MCF 10A (cell line): ENCODE results near the gene MCTP2. TPM values are rescaled to one million over a fixed set of nuclear protein-coding genes. Genes with fewer than 3 reads are reported as not detected.
A peak's percentile ranks its signal among the peaks of the same experiment; 100 is the strongest.

Experiments
- BruUV-seq: library from RNA; stranded (reverse); fragments of 400-500 nt; replicated peaks from 2 replicates; lab custom pipeline; 2021; lab: Mats Ljungman, UMichigan
- CTCF ChIA-PET: fragments of 300-600 bp; sonication (Branson Sonifier 250); formaldehyde crosslinking; extraction: SDS; loops from one replicate; lab custom pipeline; 2021; ENCODE audit warnings: antibody characterized with exemption, inconsistent platforms; lab: Yijun Ruan, JAX
- POLR2A ChIA-PET: fragments of 300-600, 350-650 bp; sonication (Branson Sonifier 250); formaldehyde crosslinking; extraction: SDS; loops from one replicate; lab custom pipeline; 2020; ENCODE audit warnings: antibody characterized with exemption, inconsistent platforms; lab: Yijun Ruan, JAX
- DNase-seq: peaks from one replicate; pipeline ENCODE4 v3.0.0-alpha.2; 2018; ENCODE audit not compliant: unreplicated experiment
- H3K27ac Mint-ChIP-seq: one replicate; pipeline ENCODE4 v1.8.0; 2022; ENCODE audit warnings: mild to moderate bottlenecking, low read depth, mixed read lengths; ENCODE audit not compliant: unreplicated experiment
- H3K27me3 Mint-ChIP-seq: one replicate; pipeline ENCODE4 v1.8.0; 2022; ENCODE audit warnings: mixed read lengths; ENCODE audit not compliant: insufficient read depth, unreplicated experiment
- H3K36me3 Mint-ChIP-seq: one replicate; pipeline ENCODE4 v1.8.0; 2022; ENCODE audit warnings: mild to moderate bottlenecking, moderate library complexity, mixed read lengths; ENCODE audit not compliant: insufficient read depth, unreplicated experiment
- H3K4me1 Mint-ChIP-seq: one replicate; pipeline ENCODE4 v1.8.0; 2022; ENCODE audit warnings: mixed read lengths; ENCODE audit not compliant: insufficient read depth, unreplicated experiment
- H3K4me3 Mint-ChIP-seq: one replicate; pipeline ENCODE4 v1.8.0; 2022; ENCODE audit warnings: mild to moderate bottlenecking, moderate library complexity, mixed read lengths; ENCODE audit not compliant: unreplicated experiment
- H3K9me3 Mint-ChIP-seq: one replicate; pipeline ENCODE4 v1.8.0; 2022; ENCODE audit warnings: mixed read lengths; ENCODE audit not compliant: unreplicated experiment
- intact Hi-C: fragments of 100-400 bp; cut with micrococcal nuclease; formaldehyde crosslinking; loops from 2 replicates; pipeline ENCODE4 v1.14.1; 2022
- total RNA-seq: library from RNA; stranded (reverse); gene quantifications from 2 replicates; pipeline ENCODE4 v1.2.3, GENCODE V29; 2022
- TF ChIP-seq, protein P1 (sequence below): fragments of 200-600 bp; IDR thresholded peaks from one replicate; pipeline ENCODE4 v1.8.0; 2022; ENCODE audit warnings: antibody characterized with exemption, mild to moderate bottlenecking; ENCODE audit not compliant: unreplicated experiment

The MCTP2 gene
- total RNA-seq, 1 experiment from 2014 or later: 25.7 TPM

DNA sequence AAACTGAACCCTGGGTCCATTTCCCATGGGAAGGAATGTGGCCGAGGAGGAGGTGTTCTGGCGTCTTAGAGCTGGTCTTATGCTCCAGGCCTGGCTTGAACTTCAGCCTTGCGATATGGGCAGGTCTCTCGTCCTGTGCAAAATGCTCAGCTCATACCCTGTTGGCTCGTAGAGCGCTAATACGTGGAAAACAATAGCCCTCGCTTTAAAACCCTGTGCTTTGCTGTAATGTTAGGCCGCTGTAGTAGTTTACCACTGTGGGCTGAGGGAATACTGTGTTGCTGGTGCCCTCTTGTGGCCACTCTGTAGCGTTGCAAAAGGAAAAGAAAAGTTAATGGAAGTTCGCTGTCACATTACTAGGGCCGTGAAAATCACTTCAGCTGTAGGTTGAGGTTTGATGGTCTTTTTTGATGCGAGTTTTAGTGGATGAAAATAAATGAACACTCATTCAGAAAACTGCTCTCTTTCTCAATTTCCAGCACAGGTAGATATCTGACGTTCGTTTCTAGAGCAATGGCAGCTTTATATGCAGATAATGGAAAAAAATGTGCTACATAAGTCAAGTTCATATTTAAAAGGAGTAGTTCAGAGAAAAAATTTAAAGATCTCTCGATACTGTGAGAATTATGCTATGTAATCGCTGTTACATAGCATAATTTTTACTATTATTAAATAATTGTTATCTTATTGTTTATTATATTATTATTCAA, 92.9 kb downstream of the MCTP2 start:
- BruUV-seq: no TSS peak
- intact Hi-C loops: loop anchor here (1.0 to 2.0 kb wide), 3 partner anchors 85 to 160 kb away; partner anchors contain the start of gene MCTP2
- Mint-ChIP-seq H3K4me3 (no peak overlapping the region), H3K36me3 (peaks cover 9% of the 10 kb centered on the region), H3K27ac (no peak overlapping the region), H3K27me3 (no peaks in the 10 kb centered on the region), H3K4me1 (no peaks in the 10 kb centered on the region), H3K9me3 (no peaks in the 10 kb centered on the region)
- POLR2A ChIA-PET: interaction anchor here (0.5 to 4.7 kb wide), 3 partner anchors 76 to 160 kb away, joined by 3 to 56 read pairs (median 34); partner anchors contain the start of gene MCTP2
- peak; percentile 61 for DNase-seq
- TF ChIP-seq, protein P1, sequence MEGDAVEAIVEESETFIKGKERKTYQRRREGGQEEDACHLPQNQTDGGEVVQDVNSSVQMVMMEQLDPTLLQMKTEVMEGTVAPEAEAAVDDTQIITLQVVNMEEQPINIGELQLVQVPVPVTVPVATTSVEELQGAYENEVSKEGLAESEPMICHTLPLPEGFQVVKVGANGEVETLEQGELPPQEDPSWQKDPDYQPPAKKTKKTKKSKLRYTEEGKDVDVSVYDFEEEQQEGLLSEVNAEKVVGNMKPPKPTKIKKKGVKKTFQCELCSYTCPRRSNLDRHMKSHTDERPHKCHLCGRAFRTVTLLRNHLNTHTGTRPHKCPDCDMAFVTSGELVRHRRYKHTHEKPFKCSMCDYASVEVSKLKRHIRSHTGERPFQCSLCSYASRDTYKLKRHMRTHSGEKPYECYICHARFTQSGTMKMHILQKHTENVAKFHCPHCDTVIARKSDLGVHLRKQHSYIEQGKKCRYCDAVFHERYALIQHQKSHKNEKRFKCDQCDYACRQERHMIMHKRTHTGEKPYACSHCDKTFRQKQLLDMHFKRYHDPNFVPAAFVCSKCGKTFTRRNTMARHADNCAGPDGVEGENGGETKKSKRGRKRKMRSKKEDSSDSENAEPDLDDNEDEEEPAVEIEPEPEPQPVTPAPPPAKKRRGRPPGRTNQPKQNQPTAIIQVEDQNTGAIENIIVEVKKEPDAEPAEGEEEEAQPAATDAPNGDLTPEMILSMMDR: peak; percentile 90
- CTCF ChIA-PET: interaction anchor here (0.6 to 10.3 kb wide), 47 partner anchors 10 to 1006 kb away, joined by 3 to 350 read pairs (median 4); partner anchors contain the start of gene MCTP2

DNA sequence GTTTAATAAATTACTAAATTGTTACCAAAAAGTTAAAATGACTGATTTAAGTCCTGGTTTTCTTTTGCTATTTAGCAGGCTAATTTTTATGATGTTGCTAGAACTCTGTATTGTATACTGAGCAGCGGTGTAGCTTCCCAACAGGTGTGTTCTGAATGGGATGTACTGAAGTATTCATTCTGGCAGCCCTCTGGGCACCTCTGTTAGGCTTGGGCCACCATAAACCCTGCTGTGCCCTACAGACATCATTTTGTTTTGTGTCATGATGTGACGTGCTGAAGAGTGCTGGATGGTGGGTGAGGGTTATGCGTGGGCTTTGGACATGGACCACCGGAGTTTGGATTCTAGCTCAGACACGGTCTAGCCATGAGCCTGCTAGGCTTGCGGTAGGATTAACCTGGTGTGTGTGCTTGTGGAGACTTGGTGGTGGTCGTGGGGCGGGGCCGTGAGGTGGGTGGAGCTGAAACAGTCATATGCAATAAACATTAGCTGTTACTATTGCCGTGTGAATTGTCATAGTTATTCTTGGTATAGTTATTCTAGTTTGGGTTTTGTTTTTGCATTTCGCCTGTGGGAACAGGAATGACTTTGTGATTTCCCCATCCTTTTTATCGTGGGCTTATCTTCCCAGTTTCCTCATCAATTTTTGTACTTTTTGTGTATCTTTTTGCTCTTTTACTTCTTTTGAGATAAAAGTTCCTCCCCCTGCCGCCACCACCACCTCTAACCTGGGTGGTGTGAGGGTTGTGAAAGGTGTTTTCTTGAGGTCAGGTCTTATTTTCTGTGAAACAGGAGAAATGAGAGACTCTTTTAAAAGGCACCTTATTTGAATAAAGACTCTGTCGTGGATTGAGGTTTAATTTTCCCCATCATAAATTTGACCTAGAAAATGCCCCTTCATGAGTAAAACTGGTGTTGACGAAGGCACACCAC, 93.7 kb downstream of the MCTP2 start:
- Mint-ChIP-seq H3K4me3 (no peak overlapping the region), H3K27me3 (no peaks in the 10 kb centered on the region), H3K4me1 (peaks cover under 1% of the 10 kb centered on the region), H3K27ac (peak overlapping the region; percentile 40), H3K36me3 (peaks cover 7% of the 10 kb centered on the region), H3K9me3 (no peaks in the 10 kb centered on the region)
- intact Hi-C loops: loop anchor here (1.0 to 2.0 kb wide), 3 partner anchors 86 to 161 kb away; partner anchors contain the start of gene MCTP2
- no TSS peak for BruUV-seq
- TF ChIP-seq, protein P1: no peak
- DNase-seq: no peak
- ChIA-PET CTCF (interaction anchor here (0.6 to 10.3 kb wide), 34 partner anchors 9 to 1169 kb away, joined by 3 to 350 read pairs (median 4); partner anchors contain the start of gene MCTP2), POLR2A (interaction anchor here (0.6 to 4.7 kb wide), 3 partner anchors 94 to 337 kb away, joined by 3 to 56 read pairs (median 34); partner anchors contain the start of gene MCTP2)

DNA sequence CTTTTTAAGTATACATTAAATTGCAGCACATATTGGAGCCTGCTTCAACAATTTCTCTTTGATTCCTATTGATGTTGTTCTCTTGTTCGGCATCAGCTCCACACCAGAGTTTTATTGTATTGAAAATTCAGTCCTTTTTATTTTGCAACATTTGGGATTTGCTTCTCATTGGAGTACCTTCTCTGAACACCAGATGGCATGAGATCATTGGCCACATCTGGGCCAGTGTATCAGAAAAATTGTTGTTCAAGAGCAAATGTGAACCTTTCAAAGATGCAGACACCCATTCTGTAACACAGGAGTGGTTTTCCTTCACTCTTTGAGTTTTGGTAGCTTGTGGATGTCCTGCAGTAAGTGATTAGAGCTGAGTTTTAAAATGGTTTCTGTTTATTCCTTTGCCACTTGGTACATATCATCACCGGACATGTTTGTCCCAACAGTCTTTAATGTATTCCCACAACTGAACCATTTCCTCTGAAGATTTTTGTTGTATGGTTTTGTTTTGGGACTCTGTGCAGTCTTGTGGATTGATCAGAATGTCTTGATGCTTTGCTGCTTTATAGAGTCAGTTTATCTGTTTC, 96.1 kb downstream of the MCTP2 start:
- Mint-ChIP-seq H3K36me3 (no peaks in the 10 kb centered on the region), H3K27ac (no peak overlapping the region), H3K9me3 (no peaks in the 10 kb centered on the region), H3K4me1 (peaks cover 6% of the 10 kb centered on the region), H3K4me3 (no peak overlapping the region), H3K27me3 (no peaks in the 10 kb centered on the region)
- BruUV-seq: no TSS peak
- ChIA-PET CTCF (interaction anchor here (0.6 to 10.3 kb wide), 16 partner anchors 9 to 893 kb away, joined by 3 to 350 read pairs (median 5); no protein-coding TSS in a partner anchor), POLR2A (no interaction called here)
- intact Hi-C loops: loop anchor here (1.0 kb wide), 1 partner anchor 250 kb away; no protein-coding TSS in a partner anchor
- TF ChIP-seq, protein P1: peak; percentile 50
- DNase-seq: peak; percentile 58
